Activated CD4-positive, alpha-beta T cell treated with anti-CD3 and anti-CD28 coated beads, Interleukin-2, amount 50 U/mL, for 48 hours (primary cell): ENCODE results near the gene SPON1.
"Not testable (repeated sequence)": the region's sequence is repeated elsewhere in the genome, so short reads cannot be mapped to it uniquely, and the experiment has no call there.

Experiments
- DNase-seq, 2 experiments: peaks; one replicate each; pipeline ENCODE4 v3.0.0-alpha.2; 2020

Gene SPON1

GRCh38 chr11:14136561-14136960 is 174.0 kb downstream of the SPON1 start:
- DNase-seq, result no peak

DNA sequence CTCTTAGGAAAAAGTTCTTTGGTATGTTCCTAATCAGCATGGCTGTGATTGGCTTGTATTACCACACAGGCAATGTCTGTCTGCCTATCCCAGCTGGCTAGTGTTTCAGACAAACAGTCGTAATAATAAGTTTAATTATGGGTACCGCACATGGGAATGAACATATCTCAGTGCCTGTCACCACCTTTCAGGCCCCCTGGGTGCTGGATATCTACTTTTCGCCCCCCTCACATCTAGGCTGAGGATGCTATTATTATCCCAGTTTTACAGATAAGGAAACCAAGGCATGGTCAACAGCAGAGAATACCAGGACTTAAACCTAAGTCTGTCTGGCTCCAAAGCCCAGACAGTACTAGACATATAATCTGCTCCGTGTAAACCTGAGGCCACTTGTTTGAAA is 174.8 kb downstream of the SPON1 start:
- DNase-seq, result no peak

DNA sequence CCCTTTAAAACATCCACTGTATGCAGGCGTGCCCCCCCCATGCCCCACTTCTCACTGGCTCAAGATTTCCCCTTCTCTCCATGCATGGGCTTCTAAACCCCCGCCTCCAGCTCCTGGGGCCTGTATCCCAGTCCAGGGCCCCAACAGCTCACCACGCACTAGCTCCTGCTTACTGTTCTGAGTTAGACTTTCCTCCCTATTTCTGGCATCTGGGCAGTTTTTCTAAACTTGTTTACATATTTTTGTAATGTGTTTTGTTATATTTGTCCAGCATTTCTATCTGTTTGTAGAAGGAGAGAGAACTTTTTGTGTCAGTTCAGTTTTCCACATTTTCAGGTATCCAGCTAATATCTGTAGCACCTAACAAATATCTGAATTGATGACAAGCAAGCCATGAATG is 178.5 kb downstream of the SPON1 start:
- no peak for DNase-seq

DNA sequence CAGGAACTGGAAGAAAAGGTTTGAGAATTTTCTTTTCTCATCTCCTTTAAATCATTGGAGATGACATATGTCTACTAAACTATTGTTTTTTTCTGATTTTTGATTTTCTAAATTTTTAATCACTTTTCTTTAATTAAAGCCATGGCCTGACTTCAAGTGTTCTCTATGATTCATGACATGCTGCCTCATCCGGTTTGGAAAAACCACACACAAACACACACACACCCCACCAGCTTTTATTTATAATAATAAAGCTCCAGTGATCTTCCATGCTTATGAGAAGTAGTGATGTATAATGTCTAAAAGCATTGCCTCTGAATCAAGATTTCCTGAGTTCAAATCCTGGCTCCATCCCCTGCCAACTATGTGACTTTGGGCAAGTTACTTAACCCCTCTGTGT is 179.2 kb downstream of the SPON1 start:
- DNase-seq, result no peak

- DNase-seq, result no peak
Observed at GRCh38 chr11:14144934-14145333, 182.4 kb downstream of the SPON1 start.

DNA sequence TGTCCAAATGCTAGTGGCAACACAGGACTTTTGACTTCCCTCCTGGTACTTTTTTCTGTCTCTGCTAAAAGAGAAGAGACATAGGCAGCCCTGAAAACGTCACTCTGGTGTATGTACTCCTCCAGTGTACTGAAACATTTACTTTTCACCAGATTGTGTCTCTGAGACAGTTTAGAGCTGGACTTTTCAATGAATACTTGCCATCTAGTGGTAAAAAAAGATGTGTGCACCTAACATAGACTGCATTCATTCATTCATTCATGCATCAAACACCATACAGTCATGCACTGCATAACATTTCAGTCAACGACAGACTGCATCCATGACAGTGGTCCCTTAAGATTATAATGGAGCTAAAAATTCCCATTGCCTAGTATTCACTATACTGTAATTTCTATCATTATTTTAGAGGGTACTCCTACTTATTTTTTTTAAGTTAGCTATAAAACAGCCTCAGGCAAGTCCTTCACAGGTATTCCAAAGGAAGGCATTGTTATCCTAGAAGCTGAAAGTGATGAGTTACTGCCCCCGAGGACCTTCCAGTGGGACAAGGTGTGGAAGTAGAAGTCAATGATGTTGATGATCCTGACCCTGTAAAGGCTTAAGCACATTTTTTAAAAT is 186.2 kb downstream of the SPON1 start:
- DNase-seq, result no peak

DNA sequence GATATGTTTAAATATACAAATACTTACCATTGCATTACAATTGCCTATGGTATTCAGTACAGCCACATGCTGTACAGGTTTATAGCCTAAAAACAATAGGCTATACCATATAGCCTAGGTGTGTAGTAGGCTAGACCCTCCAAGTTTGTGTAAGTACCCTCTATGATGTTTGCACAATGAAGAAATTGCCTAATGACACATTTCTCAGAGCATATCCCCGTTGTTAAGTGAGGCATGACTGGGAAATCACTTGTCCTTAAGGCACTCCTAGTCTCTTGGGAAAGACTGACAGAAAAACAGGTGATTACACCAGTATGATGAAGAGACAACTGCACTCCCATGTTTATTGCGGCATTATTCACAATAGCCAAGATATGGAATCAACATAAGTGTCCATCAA is 187.2 kb downstream of the SPON1 start:
- DNase-seq, result no peak

- no peak for DNase-seq
Observed at GRCh38 chr11:14150878-14151277, 188.4 kb downstream of the SPON1 start.

DNA sequence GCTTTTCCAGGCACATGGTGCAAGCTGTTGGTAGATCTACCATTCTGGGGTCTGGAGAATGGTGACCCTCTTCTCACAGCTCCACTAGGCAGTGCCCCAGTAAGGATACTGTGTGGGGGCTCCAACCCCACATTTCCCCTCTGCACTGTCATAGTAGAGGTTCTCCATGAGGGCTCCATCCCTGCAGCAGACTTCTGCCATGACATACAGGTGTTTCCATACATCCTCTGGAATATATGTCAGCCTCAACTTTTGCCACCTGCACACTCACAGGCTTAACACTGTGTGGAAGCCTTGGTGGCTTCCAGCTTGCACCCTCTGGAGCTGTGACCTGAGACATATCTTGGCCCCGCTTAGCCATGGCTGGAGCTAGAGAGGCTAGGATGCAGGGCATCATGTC is 191.6 kb downstream of the SPON1 start:
- not testable (repeated sequence) for DNase-seq

GRCh38 chr11:14158393-14158792 is 195.9 kb downstream of the SPON1 start:
- no peak for DNase-seq

- DNase-seq, result no peak
Observed at GRCh38 chr11:14163576-14163975, 201.1 kb downstream of the SPON1 start.

DNA sequence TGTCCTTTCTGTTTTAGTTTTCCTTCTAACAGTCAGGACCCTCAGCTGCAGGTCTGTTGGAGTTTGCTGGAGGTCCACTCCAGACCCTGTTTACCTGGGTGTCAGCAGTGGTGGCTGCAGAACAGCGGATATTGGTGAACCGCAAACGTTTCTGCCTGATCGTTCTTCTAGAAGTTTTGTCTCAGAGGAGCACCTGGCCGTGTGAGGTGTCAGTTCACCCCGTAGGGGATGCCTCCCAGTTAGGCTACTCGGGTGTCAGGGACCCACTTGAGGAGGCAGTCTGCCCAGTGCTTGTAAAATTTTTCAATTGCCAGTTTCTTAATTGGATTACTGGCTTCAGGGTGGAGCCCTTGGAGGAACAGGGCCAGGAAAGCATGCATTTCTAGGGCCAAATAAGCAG is 211.2 kb downstream of the SPON1 start:
- not testable (repeated sequence) for DNase-seq

DNA sequence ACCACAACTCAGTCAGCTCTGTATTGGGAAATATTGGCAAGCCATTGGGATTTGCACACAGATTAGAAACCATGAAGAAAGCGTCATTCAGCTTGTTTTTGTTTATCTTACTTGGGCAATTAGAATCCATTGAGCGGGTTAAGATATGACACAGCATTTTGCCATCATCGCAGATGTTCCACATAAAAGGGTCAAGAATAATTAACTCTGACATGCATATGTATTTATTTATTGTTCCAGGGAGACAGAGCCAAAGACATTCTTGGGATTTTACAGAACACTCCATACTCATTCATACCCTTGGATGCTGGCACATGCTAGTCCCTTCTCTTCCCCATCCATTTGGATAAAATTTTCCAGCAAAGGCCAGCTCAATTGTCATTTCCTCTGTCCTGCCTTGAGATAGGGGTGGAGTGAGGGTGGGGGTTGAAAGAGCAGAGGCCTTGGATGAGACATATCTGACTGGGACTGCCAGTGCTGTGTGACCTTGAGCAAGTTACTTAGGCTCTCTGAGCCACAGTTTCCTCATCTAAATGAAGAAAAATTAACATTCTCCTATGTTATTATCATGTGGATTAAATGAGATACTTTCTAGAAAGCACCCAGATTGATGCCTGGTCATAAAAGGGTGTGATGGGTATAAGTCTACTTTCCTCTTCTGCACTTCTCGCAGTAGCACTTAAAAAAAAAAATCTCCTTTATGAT is 216.7 kb downstream of the SPON1 start:
- DNase-seq, result no peak

GRCh38 chr11:14181121-14181520 is 218.6 kb downstream of the SPON1 start:
- no peak for DNase-seq

DNA sequence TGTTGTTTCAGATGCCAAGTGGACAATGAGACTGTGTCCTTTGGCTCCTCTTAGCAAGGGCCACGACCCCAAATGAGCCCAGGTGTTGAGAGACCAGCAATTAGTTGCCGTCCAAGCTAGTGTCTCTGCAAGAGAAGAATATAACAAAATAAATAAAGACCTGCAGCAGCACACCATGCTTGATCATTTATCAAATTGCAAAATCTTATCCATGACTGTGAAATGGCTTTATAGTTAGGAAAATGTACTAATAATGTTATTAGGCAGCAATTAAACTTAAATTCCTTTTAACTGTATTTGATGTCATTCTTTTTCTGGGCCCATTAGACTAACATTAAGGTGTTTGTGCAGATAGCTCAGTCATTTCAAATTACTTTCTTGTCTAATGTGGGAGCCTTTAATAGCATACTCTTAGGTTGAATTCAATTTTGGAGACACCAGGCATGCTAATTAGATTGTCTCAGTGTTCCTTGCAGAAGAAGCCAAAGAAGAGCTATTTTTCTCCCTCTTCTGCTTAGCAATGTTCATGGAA is 220.4 kb downstream of the SPON1 start:
- no peak for DNase-seq

GRCh38 chr11:14184028-14184940 is 221.8 kb downstream of the SPON1 start:
- DNase-seq, result no peak

DNA sequence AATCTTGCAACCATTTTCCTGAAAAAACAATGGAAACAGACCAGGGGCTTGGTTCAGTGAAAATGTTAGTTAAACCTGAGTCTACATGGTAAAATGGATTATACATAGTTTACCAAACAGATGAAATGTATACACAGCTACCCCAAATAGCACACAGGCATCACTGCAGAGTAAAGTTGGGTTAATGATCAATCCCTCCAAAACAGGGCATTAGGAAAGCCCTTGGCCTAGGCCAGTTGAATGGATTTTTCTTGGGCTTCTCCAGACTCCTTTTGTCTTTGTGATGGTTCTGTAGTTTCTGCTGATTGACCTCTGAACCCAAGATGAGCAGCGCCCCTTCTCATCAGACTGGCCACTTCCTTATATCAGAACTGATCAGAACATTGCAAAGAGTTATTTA is 222.9 kb downstream of the SPON1 start:
- DNase-seq, result no peak

GRCh38 chr11:14186046-14186775 is 223.7 kb downstream of the SPON1 start:
- no peak for DNase-seq

DNA sequence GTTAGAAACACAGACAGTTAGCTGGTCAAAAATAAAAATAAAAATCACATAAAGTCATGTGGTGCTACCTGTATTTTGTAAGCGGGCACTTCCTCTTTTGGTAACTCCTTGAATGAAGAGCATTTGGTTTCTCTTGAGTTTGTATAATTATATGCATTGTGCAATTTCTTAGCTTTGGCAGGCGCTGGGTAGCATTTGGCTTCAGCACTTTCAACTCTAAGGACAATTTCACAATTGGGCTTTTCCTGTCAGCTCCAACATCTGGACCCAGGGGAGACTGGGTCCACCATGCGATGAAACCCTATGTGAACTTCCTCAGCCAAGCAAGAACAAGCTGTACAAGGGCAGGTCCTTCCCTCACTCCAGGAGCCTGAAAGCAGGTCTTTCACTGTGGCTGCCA is 227.4 kb downstream of the SPON1 start:
- no peak for DNase-seq

- DNase-seq, result no peak
Observed at GRCh38 chr11:14190992-14191778, 228.7 kb downstream of the SPON1 start.

GRCh38 chr11:14193644-14194043 is 231.1 kb downstream of the SPON1 start:
- DNase-seq, result no peak
